Thymus (tissue), 11 donors: ENCODE measurements around the gene C5orf15. TPM values are rescaled to one million over a fixed set of nuclear protein-coding genes. Genes with fewer than 3 reads are reported as not detected.
"Not testable (repeated sequence)": the region's sequence is repeated elsewhere in the genome, so short reads cannot be mapped to it uniquely, and the experiment has no call there.

Experiments used
- DNase-seq, 9 donors: peaks; one replicate each; pipeline ENCODE4 v3.0.0-alpha.2; 2013; ENCODE audit warnings: low spot score in 9 of 9, low read depth in 6 of 9, missing footprints in 1 of 9
- H3K27ac ChIP-seq, 2 donors: one replicate each; pipeline ENCODE4 v1.5.1; 2013; ENCODE audit warnings: control low read depth in 1 of 2, low read depth in 1 of 2, low read length in 1 of 2, mild to moderate bottlenecking in 1 of 2, moderate library complexity in 1 of 2
- H3K27me3 ChIP-seq, 2 donors: one replicate each; pipeline ENCODE4 v1.5.1; 2013; ENCODE audit warnings: low read length in 1 of 2; ENCODE audit not compliant: control insufficient read depth in 2 of 2, insufficient read depth in 1 of 2
- H3K36me3 ChIP-seq, 2 donors: one replicate each; pipeline ENCODE4 v1.5.1; 2013; ENCODE audit warnings: low read length in 1 of 2, mild to moderate bottlenecking in 1 of 2, moderate library complexity in 1 of 2; ENCODE audit not compliant: control insufficient read depth in 2 of 2, insufficient read depth in 2 of 2
- H3K4me1 ChIP-seq, 2 donors: one replicate each; pipeline ENCODE4 v1.5.1; 2013; ENCODE audit warnings: low read length in 2 of 2; ENCODE audit not compliant: control insufficient read depth in 2 of 2, insufficient read depth in 2 of 2
- H3K4me3 ChIP-seq, 2 donors: one replicate each; pipeline ENCODE4 v1.5.1; 2013; ENCODE audit warnings: low read length in 2 of 2, control low read depth in 1 of 2, mild to moderate bottlenecking in 1 of 2
- H3K9me3 ChIP-seq, 2 donors: one replicate each; pipeline ENCODE4 v1.5.1; 2013; ENCODE audit warnings: low read length in 1 of 2, mild to moderate bottlenecking in 1 of 2; ENCODE audit not compliant: control insufficient read depth in 2 of 2, insufficient read depth in 1 of 2
- WGBS: extraction: QIAGEN DNeasy Blood & Tissue Kit; methylation state at CpG from one replicate; pipeline ENCODE4 v1.1.7; 2013; 5-methylcytosine and 5-hydroxymethylcytosine counted together
- polyA plus RNA-seq: library from polyadenylated mRNA; stranded (reverse); fragments of 200-250 nt; gene quantifications from one replicate; pipeline ENCODE4 v1.2.3, GENCODE V29; 2013
- total RNA-seq: library from RNA; stranded (reverse); fragments of 120-200 nt; gene quantifications from one replicate; pipeline ENCODE4 v1.2.4, GENCODE V29; 2013
- donor health status: healthy.

Gene C5orf15
- total and polyA plus RNA-seq, 2 donors: 39.1 to 50.8 TPM

GRCh38 chr5:133959643-133960042 lies 8.8 kb downstream of the C5orf15 start:
- DNase-seq: no peak
- H3K27me3 ChIP-seq: no peaks in the 10 kb centered on the region
- no peaks in the 10 kb centered on the region for H3K9me3 ChIP-seq
- no peaks in the 10 kb centered on the region for H3K4me1 ChIP-seq
- peaks cover 15 to 28% of the 10 kb centered on the region in 2 donors for H3K36me3 ChIP-seq
- WGBS: 98% methylated on average over 11 of the region's 11 CpGs
- no peak overlapping the region for H3K27ac ChIP-seq
- H3K4me3 ChIP-seq: no peak overlapping the region

GRCh38 chr5:133957591-133957990 lies 10.8 kb downstream of the C5orf15 start:
- H3K36me3 ChIP-seq: peaks cover 15 to 30% of the 10 kb centered on the region in 2 donors
- no peak overlapping the region for H3K4me3 ChIP-seq
- H3K4me1 ChIP-seq: no peaks in the 10 kb centered on the region
- no peaks in the 10 kb centered on the region for H3K9me3 ChIP-seq
- 70% methylated on average over 1 of the region's 1 CpG for WGBS
- no peaks in the 10 kb centered on the region for H3K27me3 ChIP-seq
- no peak for DNase-seq
- no peak overlapping the region for H3K27ac ChIP-seq

- H3K36me3 ChIP-seq: peaks cover 15 to 30% of the 10 kb centered on the region in 2 donors
- H3K27ac ChIP-seq: no peak overlapping the region
- no peaks in the 10 kb centered on the region for H3K9me3 ChIP-seq
- no peak overlapping the region for H3K4me3 ChIP-seq
- H3K4me1 ChIP-seq: no peaks in the 10 kb centered on the region
- 96% methylated on average over 4 of the region's 4 CpGs for WGBS
- DNase-seq: no peak
- no peaks in the 10 kb centered on the region for H3K27me3 ChIP-seq
These were observed 11.3 kb downstream of the C5orf15 start for GRCh38 chr5:133957080-133957479.

- H3K27ac ChIP-seq, H3K9me3 ChIP-seq, H3K4me1 ChIP-seq, DNase-seq, H3K4me3 ChIP-seq, H3K27me3 ChIP-seq: not testable (repeated sequence)
- H3K36me3 ChIP-seq: peaks cover 15 to 30% of the 10 kb centered on the region in 2 donors
- 99% methylated on average over 1 of the region's 1 CpG for WGBS
These were observed 12.2 kb downstream of the C5orf15 start for GRCh38 chr5:133956196-133956595.

GRCh38 chr5:133953568-133954145 lies 14.8 kb downstream of the C5orf15 start:
- no peaks in the 10 kb centered on the region for H3K9me3 ChIP-seq
- H3K36me3 ChIP-seq: peaks cover 12 to 27% of the 10 kb centered on the region in 2 donors
- DNase-seq: no peak
- no peak overlapping the region for H3K4me3 ChIP-seq
- no peaks in the 10 kb centered on the region for H3K27me3 ChIP-seq
- WGBS: 91% methylated on average over 10 of the region's 10 CpGs
- no peaks in the 10 kb centered on the region for H3K4me1 ChIP-seq
- no peak overlapping the region for H3K27ac ChIP-seq

GRCh38 chr5:133952729-133953567 lies 15.5 kb downstream of the C5orf15 start:
- H3K36me3 ChIP-seq: peaks cover 12 to 23% of the 10 kb centered on the region in 2 donors
- no peaks in the 10 kb centered on the region for H3K9me3 ChIP-seq
- H3K27ac ChIP-seq: no peak overlapping the region
- H3K4me1 ChIP-seq: no peaks in the 10 kb centered on the region
- no peak for DNase-seq
- no peak overlapping the region for H3K4me3 ChIP-seq
- 92% methylated on average over 10 of the region's 10 CpGs for WGBS
- no peaks in the 10 kb centered on the region for H3K27me3 ChIP-seq

- WGBS: 96% methylated on average over 7 of the region's 7 CpGs
- Histone ChIP-seq H3K36me3 (peaks cover 9 to 11% of the 10 kb centered on the region in 2 donors), H3K4me1 (no peaks in the 10 kb centered on the region), H3K27me3 (no peaks in the 10 kb centered on the region), H3K27ac (no peak overlapping the region), H3K9me3 (no peaks in the 10 kb centered on the region), H3K4me3 (no peak overlapping the region)
- DNase-seq: no peak
These were observed 17.4 kb downstream of the C5orf15 start for GRCh38 chr5:133950821-133951612.

- Histone ChIP-seq H3K4me3 (no peak overlapping the region), H3K9me3 (no peaks in the 10 kb centered on the region), H3K4me1 (no peaks in the 10 kb centered on the region), H3K27me3 (no peaks in the 10 kb centered on the region), H3K36me3 (no peaks in the 10 kb centered on the region), H3K27ac (no peak overlapping the region)
- no peak for DNase-seq
These were observed 19.7 kb downstream of the C5orf15 start for GRCh38 chr5:133948721-133949120.

- no peaks in the 10 kb centered on the region for H3K27me3 ChIP-seq
- no peaks in the 10 kb centered on the region for H3K9me3 ChIP-seq
- no peak for DNase-seq
- no peaks in the 10 kb centered on the region for H3K4me1 ChIP-seq
- no peaks in the 10 kb centered on the region for H3K36me3 ChIP-seq
- no peak overlapping the region for H3K4me3 ChIP-seq
- 92% methylated on average over 5 of the region's 5 CpGs for WGBS
- H3K27ac ChIP-seq: no peak overlapping the region
These were observed 21.0 kb downstream of the C5orf15 start for GRCh38 chr5:133947431-133947841.
